ENCODE measurements around the gene MEGF11. TPM values are rescaled to one million over a fixed set of nuclear protein-coding genes. Genes with fewer than 3 reads are reported as not detected.

The MEGF11 gene
- total RNA-seq, 2 donors from 2014 or later: not detected

DNA sequence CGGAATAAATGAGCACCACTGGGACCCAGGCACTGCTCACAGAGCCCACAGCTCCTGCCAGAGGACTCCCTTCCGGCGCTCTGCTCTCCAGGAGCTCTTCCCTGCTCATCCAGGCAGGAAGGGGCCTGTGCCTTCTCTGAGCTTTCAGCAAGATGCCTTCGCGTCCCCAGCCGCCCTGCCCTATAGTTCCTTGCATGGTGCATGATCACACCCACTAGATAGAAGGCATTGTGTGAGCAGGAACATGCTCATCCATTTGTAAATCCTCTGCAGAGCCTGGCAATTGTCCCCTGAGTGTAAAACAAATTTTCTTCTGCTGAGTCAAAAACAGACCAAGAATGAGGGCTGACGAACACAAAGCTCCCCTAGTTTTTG, 181.6 kb downstream of the MEGF11 start:
- no peak for ATAC-seq
- no peak overlapping the region for H3K4me3 ChIP-seq
- TF ChIP-seq CTCF (IDR thresholded peaks at IDR 0.05): no peak
- no peak for TF ChIP-seq POLR2A (IDR thresholded peaks at IDR 0.05)
- peaks cover 36% of the 10 kb centered on the region for H3K4me1 ChIP-seq
- no peaks in the 10 kb centered on the region for H3K36me3 ChIP-seq (replicated peaks in 1 of 2; ENCODE audit: insufficient read depth in 1 of 2, low read depth in 2 of 2)
- H3K27ac ChIP-seq: peak overlapping the region in 1 of 4 donors; percentile 21
- intact Hi-C loops (cut with DNase I): no loop called here
- no peak for DNase-seq
- 88% methylated on average over 7 of the region's 7 CpGs for WGBS, 2 donors
- H3K27me3 ChIP-seq: no peaks in the 10 kb centered on the region
- no peaks in the 10 kb centered on the region for H3K9me3 ChIP-seq

DNA sequence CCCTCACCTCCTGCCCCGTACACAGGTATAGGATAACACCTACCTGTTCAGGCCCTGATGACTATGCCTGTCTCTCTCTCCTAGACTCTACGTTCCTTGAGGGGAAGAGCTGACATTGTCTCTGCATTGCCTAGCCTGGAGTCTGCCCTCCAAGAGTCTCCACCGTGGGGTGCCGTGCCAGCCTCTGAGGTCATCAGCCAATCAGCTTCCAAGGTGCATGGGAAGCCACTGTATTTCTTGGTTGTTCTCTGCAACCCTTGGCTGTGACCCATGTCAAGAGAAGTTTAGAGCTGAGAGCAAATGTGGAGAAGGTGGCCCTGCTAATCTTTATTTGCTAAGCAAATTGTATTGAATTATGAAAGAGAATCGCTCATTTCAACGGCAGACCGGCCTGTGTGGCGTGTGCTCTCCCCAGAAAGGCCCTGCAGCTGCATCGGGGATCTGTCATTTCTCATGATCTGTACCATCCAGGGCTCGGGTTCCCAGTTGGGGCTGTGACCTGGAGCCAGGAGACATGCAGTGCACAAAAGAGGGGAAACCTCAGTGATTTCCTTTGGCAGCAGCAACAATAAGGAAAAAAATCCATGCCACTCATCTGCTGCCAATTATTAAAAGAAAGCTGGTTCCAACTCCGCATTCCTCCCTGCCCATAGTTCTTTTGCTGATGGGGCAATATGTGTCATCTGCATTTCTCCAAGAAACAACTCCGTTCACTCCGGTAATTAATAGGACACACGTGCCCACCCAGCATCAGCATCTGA, 182.2 kb downstream of the MEGF11 start:
- no peaks in the 10 kb centered on the region for H3K9me3 ChIP-seq
- TF ChIP-seq POLR2A (IDR thresholded peaks at IDR 0.05) (no peak), CTCF (IDR thresholded peaks at IDR 0.05) (no peak)
- ATAC-seq (peak; percentile 44), DNase-seq (peak; percentile 28 to 62 (median 43))
- WGBS, 2 donors: 36 to 39% methylated on average over 14 of the region's 14 CpGs
- peaks cover 36% of the 10 kb centered on the region for H3K4me1 ChIP-seq
- no peaks in the 10 kb centered on the region for H3K36me3 ChIP-seq (replicated peaks in 1 of 2; ENCODE audit: insufficient read depth in 1 of 2, low read depth in 2 of 2)
- no peaks in the 10 kb centered on the region for H3K27me3 ChIP-seq
- H3K4me3 ChIP-seq: no peak overlapping the region
- intact Hi-C loops (cut with DNase I): no loop called here
- peak overlapping the region in 2 of 4 donors; percentile 11 to 21 for H3K27ac ChIP-seq

GRCh38 chr15:66070220-66070934, 183.2 kb downstream of the MEGF11 start:
- TF ChIP-seq CTCF (IDR thresholded peaks at IDR 0.05): no peak
- no peak for TF ChIP-seq POLR2A (IDR thresholded peaks at IDR 0.05)

DNA sequence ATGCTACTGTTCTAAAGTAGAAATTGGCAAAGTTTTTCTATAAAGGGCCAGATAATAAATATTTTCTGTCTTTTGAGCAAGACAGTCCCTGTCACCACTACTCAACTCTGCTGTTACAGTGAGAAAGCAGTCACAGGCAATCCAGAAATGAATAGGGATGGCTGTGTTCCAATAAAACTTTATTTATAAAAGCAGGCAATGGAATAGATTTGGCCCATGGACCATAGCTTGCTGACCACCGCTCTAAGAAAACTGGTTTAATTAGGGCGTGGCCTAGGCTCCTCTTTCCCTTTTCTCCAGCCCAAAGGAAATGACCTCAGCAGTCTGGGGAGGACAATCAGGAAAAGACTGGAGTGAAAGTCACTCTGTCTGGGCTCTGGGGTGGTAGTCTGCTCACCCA, 183.8 kb downstream of the MEGF11 start:
- Histone ChIP-seq H3K4me3 (no peak overlapping the region), H3K27ac (no peak overlapping the region), H3K9me3 (no peaks in the 10 kb centered on the region), H3K27me3 (no peaks in the 10 kb centered on the region), H3K4me1 (peaks cover 42% of the 10 kb centered on the region), H3K36me3 (replicated peaks in 1 of 2; ENCODE audit: insufficient read depth in 1 of 2, low read depth in 2 of 2) (no peaks in the 10 kb centered on the region)
- DNase-seq (no peak), ATAC-seq (no peak)
- intact Hi-C loops (cut with DNase I): no loop called here
- TF ChIP-seq POLR2A (IDR thresholded peaks at IDR 0.05) (no peak), CTCF (IDR thresholded peaks at IDR 0.05) (no peak)
- 90 to 94% methylated on average over 2 of the region's 2 CpGs for WGBS, 2 donors

More at GRCh38 chr15:66070220-66070934, 183.2 kb downstream of the MEGF11 start:
- peak in 1 of 4 donors; percentile 39 for DNase-seq
- Histone ChIP-seq H3K4me1 (peaks cover 41% of the 10 kb centered on the region), H3K27me3 (no peaks in the 10 kb centered on the region), H3K27ac (no peak overlapping the region), H3K4me3 (no peak overlapping the region), H3K9me3 (no peaks in the 10 kb centered on the region), H3K36me3 (replicated peaks in 1 of 2; ENCODE audit: insufficient read depth in 1 of 2, low read depth in 2 of 2) (no peaks in the 10 kb centered on the region)
- no peak for ATAC-seq
- intact Hi-C loops (cut with DNase I): no loop called here
- 85 to 98% methylated on average over 4 to 7 of the region's 7 CpGs for WGBS, 2 donors
